HUDEP-2 (cell line): ENCODE measurements around the gene RPL9.
A peak's percentile ranks its signal among the peaks of the same experiment; 100 is the strongest.
"Not testable (repeated sequence)": the region's sequence is repeated elsewhere in the genome, so short reads cannot be mapped to it uniquely, and the experiment has no call there.

Experiments
- DNase-seq, 76 experiments: peaks; one replicate each; lab custom pipeline; 2025; ENCODE audit not compliant: unreplicated experiment in 76 of 76; lab: John Stamatoyannopoulos, UW

Gene RPL9

DNA sequence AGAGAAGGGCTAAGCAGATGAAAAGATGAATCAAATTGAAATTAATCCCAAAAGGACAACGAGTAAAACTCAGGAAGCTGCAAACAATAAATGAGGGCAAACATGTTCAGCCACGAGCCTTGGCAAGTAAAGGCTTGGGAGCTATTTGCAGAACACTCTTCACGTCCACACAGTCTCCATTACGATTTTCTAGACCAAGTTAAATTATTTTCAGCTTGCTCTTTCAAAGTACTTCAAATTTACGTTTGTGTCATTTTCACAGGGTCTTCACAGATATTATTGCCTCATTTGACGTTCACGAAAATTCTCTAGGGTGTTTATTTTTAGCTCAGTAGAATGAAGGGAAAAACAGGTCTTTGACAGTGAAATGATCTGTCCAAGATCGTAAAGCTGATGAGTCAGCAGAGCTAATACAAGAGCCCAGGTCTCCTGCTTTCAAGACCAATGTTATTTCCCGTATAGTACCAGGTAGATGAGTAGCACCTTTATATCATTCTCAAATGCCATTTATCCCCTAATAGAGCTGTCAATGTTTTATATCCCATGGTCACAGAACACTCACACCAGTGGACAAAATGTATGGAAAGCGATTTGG is 31.1 kb downstream of the RPL9 start:
- DNase-seq: no peak

DNA sequence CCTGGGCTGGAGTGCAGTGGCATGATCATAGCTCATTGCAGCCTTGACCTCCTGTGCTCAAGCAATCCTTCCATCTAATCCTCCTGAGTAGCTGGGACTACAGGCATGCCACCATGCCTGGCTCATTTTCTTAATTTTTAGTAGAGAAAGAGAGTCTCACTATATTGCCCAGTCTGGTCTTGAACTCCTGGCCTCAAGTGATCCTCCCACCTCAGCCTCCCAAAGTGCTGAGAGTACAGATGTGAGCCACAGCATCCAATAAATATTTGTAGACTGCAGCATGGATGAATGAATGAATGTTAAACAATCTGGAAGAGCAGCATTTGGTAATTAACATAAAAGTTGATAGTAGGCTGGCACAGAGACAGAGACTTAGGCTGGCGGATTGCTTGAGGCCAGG is 32.0 kb downstream of the RPL9 start:
- DNase-seq: no peak

DNA sequence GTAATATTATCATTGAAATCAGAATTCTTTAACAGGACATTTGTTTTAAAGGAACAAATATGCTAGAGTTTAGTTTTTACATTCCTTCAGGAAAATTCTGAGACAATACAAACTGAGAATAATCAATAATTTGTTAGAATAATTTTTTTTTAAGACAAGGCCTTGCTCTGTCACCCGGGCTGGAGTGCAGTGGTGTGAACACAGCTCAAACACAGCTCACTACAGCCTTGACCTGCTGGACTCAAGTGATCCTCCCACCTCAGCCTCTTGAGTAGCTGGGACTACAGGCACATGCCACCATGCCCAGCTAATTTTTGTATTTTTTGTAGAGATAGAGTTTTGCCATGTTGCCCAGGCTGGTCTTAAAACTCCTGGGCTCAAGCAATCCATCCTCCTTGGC is 33.4 kb downstream of the RPL9 start:
- not testable (repeated sequence) for DNase-seq

DNA sequence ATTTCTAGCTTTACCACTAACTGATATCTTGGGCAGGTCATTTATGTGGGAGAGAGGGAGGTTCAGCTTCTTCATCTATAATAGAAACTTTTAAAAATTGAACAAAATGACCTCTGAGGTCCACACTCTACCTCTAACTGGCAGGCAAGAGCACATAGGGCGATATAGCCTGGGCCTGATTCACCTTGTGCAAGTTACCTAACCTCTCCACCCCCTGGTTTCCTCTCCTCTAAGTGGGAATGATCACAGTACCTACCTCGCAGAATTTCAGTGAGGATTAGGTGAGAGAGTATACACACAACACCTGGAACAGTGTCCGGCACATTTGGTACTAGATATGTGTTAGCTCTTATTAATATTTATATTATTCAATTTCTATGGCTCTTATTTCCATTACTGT is 36.5 kb downstream of the RPL9 start:
- no peak for DNase-seq

DNA sequence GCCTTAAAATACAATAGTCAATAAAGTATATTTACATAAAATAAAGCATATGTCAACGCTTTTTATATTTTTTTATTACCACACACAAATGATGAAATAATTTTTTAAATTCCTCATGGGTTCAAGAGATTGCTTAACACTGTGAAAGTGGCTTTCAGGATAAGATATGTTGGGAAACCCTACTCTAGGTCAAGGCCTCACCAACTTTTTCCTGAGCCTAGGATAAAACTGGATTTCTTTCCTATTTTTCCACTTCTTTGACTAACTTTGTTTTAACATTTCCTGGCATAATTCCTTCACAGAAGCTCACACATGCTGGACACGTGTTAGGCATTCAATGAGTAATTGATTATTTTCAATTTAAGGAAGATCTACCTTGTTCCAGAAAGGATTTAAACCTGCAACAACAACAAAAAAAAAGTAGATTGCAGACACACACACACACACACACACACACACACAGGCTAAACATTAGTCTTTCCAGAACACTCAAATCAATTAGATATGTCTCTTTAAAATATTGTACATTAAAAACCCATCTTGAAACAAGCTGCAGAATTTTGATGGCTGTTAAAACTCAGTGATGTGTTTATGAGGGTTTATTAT is 42.9 kb downstream of the RPL9 start:
- no peak for DNase-seq

DNA sequence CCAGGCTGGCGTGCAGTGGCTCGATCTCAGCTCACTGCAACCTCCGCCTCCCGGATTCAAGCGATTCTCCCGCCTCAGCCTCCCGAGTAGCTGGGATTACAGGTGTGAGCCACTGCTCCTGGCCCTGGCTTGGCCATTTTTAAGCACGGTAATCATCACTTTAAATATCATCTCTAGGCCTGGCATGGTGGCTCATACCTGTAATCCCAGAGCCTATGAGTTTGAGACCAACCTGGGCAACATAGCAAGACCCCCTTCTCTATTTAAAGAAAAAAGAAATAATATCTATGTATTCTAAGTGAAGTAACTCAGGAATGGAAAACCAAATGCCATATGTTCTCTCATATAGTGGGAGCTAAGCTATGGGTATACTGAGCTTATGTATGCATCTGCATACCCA is 47.2 kb downstream of the RPL9 start:
- not testable (repeated sequence) for DNase-seq

DNA sequence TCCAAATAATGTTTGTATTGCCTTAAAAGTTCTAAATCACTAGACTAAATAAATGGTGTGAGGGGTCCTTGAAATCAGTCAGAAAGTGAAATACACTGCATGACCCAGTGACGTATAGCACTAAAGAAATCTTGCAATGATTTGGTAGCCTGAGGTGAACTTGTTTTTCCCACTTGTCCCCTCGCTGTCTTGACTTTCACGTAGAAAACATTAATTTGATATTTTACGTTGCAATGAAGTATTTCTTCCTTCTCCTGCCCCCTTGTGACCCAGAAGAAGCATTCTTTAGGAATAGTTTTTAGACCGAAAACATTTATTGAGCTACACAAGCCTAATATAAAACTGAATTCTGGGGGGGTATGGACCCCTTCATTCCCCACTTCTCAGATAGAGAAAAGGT is 48.3 kb downstream of the RPL9 start:
- DNase-seq: peak in 2 of 76 experiments; percentile 3 to 4

DNA sequence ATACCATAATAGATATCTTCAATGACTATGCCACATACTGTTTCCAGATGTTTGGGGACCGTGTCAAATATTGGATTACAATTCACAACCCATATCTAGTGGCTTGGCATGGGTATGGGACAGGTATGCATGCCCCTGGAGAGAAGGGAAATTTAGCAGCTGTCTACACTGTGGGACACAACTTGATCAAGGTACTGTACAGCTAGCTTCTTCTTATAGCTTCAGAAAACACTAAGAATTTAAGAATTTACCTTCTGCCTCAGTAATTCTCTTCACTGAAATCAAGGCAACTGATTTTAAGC is 51.2 kb downstream of the RPL9 start:
- DNase-seq: no peak

DNA sequence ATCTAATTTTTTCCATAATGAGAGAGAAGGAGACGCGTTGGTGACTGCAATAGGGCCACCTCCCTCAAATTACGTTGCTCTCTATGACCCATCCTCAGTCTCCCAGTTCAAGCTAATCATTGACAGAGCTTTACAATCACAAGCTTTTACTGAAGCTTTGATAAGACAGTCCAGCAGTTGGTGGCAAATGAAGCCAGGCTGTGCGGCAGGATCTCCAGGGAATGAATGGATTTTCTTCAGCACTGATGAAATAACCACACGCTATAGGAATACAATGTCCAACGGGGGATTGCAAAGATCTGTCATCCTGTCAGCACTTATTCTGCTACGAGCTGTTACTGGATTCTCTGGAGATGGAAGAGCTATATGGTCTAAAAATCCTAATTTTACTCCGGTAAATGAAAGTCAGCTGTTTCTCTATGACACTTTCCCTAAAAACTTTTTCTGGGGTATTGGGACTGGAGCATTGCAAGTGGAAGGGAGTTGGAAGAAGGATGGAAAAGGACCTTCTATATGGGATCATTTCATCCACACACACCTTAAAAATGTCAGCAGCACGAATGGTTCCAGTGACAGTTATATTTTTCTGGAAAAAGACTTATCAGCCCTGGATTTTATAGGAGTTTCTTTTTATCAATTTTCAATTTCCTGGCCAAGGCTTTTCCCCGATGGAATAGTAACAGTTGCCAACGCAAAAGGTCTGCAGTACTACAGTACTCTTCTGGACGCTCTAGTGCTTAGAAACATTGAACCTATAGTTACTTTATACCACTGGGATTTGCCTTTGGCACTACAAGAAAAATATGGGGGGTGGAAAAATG is 51.7 kb downstream of the RPL9 start, which contains the start of gene KLB:
Gene KLB (plus strand): TSS at position 168 of the 821 bp plus-strand sequence. CDS start 20 bp downstream, at position 188.
- DNase-seq: peak in 1 of 76 experiments; percentile 0
